ENCODE measurements around the gene SREK1IP1.

Gene SREK1IP1

DNA sequence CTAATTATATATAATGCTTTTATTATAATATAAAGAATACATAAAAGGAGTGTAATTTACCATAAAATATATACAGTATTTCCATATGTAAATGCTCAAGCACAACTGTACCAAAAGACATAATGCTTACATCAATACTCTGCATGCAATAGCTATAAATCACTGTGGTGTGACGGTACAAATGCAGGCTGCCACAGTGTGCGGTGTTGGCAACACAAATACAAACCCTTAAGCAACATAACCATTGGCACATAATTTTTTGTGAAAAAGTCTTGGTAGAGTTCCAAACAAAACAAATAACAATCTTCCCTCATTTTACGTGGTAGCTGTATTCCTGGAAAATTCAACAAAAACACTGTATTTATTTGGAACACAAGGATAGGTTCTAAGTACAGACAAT is 80.1 kb downstream of the SREK1IP1 start:
- DNase-seq (ENCODE audit: low read depth in 3 of 3) = no peak

DNA sequence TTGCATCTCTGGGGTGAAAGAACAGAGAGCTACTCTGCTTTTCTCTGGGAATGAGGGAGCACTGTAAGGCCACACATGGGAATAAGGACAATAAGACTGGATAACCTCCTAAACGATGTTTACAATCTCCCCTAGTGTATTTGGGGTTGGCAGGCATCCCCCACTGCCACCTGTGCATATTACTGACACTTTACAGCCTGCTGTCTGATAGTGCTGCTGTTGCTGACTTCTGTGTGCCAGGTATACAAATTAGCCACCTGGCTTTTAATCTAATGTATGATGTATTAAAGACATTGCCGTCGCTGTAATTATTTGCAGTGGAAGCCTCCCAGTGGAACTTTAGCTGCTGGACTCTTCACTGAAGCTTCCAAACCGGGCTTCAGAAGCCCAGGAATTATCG is 82.6 kb downstream of the SREK1IP1 start:
- no peak for DNase-seq (ENCODE audit: low read depth in 3 of 3)

DNA sequence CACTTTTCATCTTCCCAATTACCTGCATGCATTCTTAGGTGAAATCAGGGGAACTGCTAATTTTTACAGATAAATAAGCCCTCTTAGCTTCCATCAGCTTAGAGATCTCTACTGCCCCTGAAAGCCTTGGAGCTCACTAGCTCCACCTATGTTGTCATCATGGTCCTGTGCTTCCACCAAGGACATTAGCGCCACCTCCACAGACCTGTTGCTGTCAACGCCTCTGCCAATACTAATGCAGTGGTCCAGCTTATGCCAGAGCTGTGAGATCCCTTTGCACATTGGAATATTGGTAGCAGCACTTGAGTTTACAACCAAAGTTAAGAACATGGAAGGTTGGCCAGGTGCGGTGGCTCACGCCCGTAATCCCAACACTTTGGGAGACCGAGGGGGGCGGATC is 85.9 kb downstream of the SREK1IP1 start:
- no peak for DNase-seq (ENCODE audit: low read depth in 3 of 3)

DNA sequence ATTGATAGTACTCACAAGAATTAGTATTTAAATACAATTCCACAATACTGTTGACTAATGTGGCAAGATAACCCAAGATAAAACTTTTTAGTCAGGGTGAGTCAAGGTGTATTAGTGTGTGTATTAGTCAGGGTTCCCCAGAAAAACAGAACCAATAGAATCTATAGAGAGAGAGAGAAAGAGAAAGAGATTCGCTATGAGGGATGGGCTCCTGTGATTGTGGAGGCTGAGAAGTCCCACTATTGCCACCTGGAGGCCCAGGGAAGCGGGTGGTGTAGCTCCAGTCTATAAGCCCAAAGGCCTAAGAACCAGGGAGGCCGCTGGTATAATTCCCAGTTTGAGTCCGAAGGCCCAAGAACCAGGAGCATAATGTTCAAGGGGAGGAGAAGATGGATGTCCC is 88.2 kb downstream of the SREK1IP1 start:
- DNase-seq (ENCODE audit: low read depth in 3 of 3) = no peak

DNA sequence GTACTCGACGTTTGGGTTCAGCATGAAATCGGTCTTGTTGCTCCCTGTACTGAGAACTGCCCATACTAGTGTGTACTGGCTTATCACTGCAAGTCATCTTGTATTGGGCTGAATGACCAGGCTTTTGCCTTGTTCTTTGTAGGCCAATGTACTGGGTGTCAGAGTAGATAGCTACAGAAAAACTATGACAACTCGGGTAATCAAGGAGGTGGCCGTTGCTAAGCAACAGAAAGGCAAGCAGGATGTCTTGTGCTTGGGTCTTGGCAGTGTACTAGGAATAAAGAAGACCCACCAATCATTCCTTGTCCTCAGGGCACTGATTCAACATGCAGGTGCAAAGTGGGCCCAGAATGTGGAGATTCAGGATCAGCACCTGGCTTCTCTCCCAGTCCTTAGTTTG is 90.1 kb downstream of the SREK1IP1 start:
- DNase-seq (ENCODE audit: low read depth in 3 of 3) = no peak

DNA sequence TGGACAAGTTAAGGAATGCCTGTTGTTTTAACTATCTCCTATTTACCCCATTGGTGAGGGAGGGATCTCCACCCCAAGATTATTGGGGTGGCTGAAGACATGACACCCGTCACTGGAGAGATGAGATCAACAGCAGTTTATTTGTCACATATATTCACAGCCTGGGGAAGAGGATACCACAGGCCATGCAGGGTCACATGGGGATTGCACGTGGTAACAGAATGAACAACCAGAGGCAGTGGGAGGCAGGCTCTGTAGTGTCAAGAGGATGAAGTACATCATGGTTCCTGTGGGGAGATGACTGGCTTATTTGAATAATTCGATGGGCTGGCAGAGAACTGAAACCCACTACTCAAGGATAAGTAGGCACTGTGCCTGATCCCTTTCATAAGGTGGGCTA is 96.8 kb downstream of the SREK1IP1 start:
- no peak for DNase-seq (ENCODE audit: low read depth in 3 of 3)

DNA sequence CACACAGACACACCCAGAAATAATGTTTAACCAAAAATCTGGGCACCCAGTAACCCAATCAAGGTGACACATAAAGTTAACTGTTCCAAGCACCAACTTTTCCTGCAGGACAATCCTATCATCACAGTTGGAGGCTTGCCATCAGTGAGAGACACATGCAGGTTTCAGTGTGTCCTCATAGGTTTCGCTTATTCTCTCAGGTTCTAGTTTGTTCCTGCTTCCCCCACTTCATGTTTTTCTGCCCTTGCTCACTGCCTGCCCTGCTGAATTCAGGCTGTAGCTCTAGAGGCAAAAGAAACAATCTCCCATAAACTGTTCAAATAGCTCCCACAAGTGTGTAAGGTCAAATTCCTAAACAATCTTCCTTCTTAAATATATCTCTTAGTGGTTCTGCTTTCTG is 98.2 kb downstream of the SREK1IP1 start:
- DNase-seq (ENCODE audit: low read depth in 3 of 3) = no peak

Data from stimulated activated CD4-positive, alpha-beta T cell treated with anti-CD3 and anti-CD28 coated beads, TNF-alpha, amount 100 ng/mL, for 24 hours (primary cell).